Neural progenitor cell (in vitro differentiated cells): ENCODE measurements around the gene CAMKMT. TPM values are rescaled to one million over a fixed set of nuclear protein-coding genes. Genes with fewer than 3 reads are reported as not detected.

Experiments
- DNase-seq: peaks from one replicate; pipeline ENCODE4 v3.0.0-alpha.2; 2016; ENCODE audit warnings: low spot score
- H2AFZ ChIP-seq: fragments of 200-600 bp; sonication (generic); replicated peaks from 2 replicates; pipeline ENCODE4 v1.6.1; 2016; ENCODE audit warnings: antibody characterized with exemption
- H3F3A ChIP-seq: fragments of 200-600 bp; sonication (generic); 2 replicates; pipeline ENCODE4 v1.6.1; 2016; ENCODE audit warnings: antibody characterized with exemption, low read depth
- H3K27ac ChIP-seq: fragments of 200-600 bp; sonication (generic); 2 replicates; pipeline ENCODE4 v1.5.1; 2016; ENCODE audit warnings: mild to moderate bottlenecking
- H3K27me3 ChIP-seq: fragments of 200-600 bp; sonication (generic); 2 replicates; pipeline ENCODE4 v1.6.1; 2016; ENCODE audit warnings: mild to moderate bottlenecking, moderate library complexity
- H3K36me3 ChIP-seq: fragments of 200-600 bp; sonication (generic); 2 replicates; pipeline ENCODE4 v1.5.1; 2016
- H3K4me1 ChIP-seq: fragments of 200-600 bp; sonication (generic); 2 replicates; pipeline ENCODE4 v1.6.1; 2016; ENCODE audit warnings: mixed run types
- H3K4me2 ChIP-seq: fragments of 200-600 bp; sonication (generic); 2 replicates; pipeline ENCODE4 v1.6.1; 2016
- H3K4me3 ChIP-seq: fragments of 200-600 bp; sonication (generic); 2 replicates; pipeline ENCODE4 v1.5.1; 2016
- H3K79me2 ChIP-seq: fragments of 200-600 bp; sonication (generic); 2 replicates; pipeline ENCODE4 v1.6.1; 2016; ENCODE audit warnings: low read depth
- H3K9ac ChIP-seq: fragments of 200-600 bp; sonication (generic); 2 replicates; pipeline ENCODE4 v1.6.1; 2016
- H3K9me3 ChIP-seq: fragments of 200-600 bp; sonication (generic); 2 replicates; pipeline ENCODE4 v1.5.1; 2016; ENCODE audit warnings: low read depth
- H4K20me1 ChIP-seq: fragments of 200-600 bp; sonication (generic); 2 replicates; pipeline ENCODE4 v1.6.1; 2016; ENCODE audit warnings: low read depth
- H3K27ac Mint-ChIP-seq: 3 replicates; pipeline ENCODE4 v1.8.0; 2021; ENCODE audit warnings: mixed read lengths
- H3K27me3 Mint-ChIP-seq: 2 replicates; pipeline ENCODE4 v1.8.0; 2022; ENCODE audit warnings: low read depth, mild to moderate bottlenecking, inconsistent platforms, moderate library complexity, mixed read lengths; ENCODE audit not compliant: insufficient read depth
- H3K36me3 Mint-ChIP-seq: 3 replicates; pipeline ENCODE4 v1.8.0; 2021; ENCODE audit warnings: mixed read lengths
- H3K4me1 Mint-ChIP-seq: 3 replicates; pipeline ENCODE4 v1.8.0; 2021; ENCODE audit warnings: mixed read lengths
- H3K4me3 Mint-ChIP-seq: 3 replicates; pipeline ENCODE4 v1.8.0; 2021; ENCODE audit warnings: mild to moderate bottlenecking, moderate library complexity, mixed read lengths
- H3K9me3 Mint-ChIP-seq: 3 replicates; pipeline ENCODE4 v1.8.0; 2020; ENCODE audit warnings: mixed read lengths
- CTCF ChIP-seq: fragments of 200-600 bp; sonication (generic); IDR thresholded peaks from 2 replicates; pipeline ENCODE4 v1.5.1; 2017; ENCODE audit warnings: antibody characterized with exemption, mild to moderate bottlenecking
- EZH2 ChIP-seq: fragments of 200-600 bp; sonication (generic); IDR thresholded peaks from 2 replicates; pipeline ENCODE4 v1.6.1; 2017; ENCODE audit warnings: antibody characterized with exemption, mild to moderate bottlenecking, moderate library complexity
- EZH2phosphoT487 ChIP-seq: fragments of 200-600 bp; sonication (generic); IDR thresholded peaks from 2 replicates; pipeline ENCODE4 v1.6.1; 2017; ENCODE audit warnings: antibody characterized with exemption
- total RNA-seq: library from RNA; depleted of rRNA; stranded (reverse); fragments of >200 nt; gene quantifications from 2 replicates; pipeline ENCODE4 v1.2.3, GENCODE V29; 2015; ENCODE audit warnings: low replicate concordance

CAMKMT gene
- total RNA-seq, 1 donor from 2014 or later, result 28.5 TPM

DNA sequence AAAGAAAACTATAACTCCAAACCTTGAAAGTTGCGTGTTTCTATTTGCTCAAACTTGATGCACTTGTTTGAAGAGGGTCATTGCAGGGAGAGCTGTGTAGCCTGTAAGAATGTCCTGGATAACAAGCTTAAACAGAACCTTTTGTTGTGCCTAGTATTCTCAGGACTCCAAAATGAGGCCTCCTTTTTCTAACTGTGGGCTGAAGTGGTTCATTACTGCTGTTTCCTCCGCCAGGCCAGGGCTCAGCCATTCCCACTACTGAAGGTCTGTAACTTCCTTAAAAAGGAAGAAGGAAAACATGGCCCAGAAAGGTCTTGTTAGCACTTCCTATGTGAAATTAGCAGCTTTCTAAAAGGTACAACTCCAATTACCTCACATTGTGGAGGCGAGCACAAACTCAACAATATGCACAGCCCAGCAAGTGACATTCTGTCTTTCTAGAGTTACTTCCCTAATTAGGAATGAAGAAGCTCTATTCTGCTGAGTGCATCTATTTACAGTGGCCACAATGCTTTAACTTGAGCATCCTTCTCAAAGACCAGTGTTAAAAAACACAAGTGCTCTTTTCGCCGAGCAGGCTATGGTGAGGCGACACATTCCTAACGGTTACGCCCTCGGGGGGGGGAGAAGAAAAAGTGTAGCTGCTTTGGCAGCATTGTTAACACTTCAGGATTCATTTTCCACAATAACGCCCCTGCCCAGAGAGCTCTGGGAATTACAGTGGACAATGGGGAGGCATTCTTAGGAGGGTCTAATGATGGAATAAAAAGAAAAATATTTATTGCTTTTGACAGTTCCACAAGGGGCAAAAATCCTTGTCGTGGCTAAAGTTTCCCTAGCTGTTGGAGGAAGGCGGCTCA, 442.9 kb downstream of the CAMKMT start:
- Histone ChIP-seq H3K4me3 (peak overlapping the region; percentile 45), H3K27ac (peak overlapping the region; percentile 95), H2AFZ (no peak overlapping the region), H3K9me3 (no peaks in the 10 kb centered on the region), H3K27me3 (peaks cover 23% of the 10 kb centered on the region), H3K4me2 (peak overlapping the region; percentile 77), H4K20me1 (peaks cover 6% of the 10 kb centered on the region), H3K79me2 (no peaks in the 10 kb centered on the region), H3K4me1 (peaks cover 88% of the 10 kb centered on the region), H3F3A (peaks cover 78% of the 10 kb centered on the region), H3K36me3 (no peaks in the 10 kb centered on the region), H3K9ac (no peak overlapping the region)
- no peaks in the 10 kb centered on the region for H3K36me3 Mint-ChIP-seq
- TF ChIP-seq CTCF (peak; percentile 6), EZH2 (peak; percentile 25), EZH2phosphoT487 (no peak)
- H3K4me1 Mint-ChIP-seq, result peaks cover 36% of the 10 kb centered on the region
- H3K27me3 Mint-ChIP-seq, result peaks cover 73% of the 10 kb centered on the region
- H3K9me3 Mint-ChIP-seq, result no peaks in the 10 kb centered on the region
- peak; percentile 87 for DNase-seq
- H3K4me3 Mint-ChIP-seq, result peak overlapping the region; percentile 17
- H3K27ac Mint-ChIP-seq, result no peak overlapping the region

DNA sequence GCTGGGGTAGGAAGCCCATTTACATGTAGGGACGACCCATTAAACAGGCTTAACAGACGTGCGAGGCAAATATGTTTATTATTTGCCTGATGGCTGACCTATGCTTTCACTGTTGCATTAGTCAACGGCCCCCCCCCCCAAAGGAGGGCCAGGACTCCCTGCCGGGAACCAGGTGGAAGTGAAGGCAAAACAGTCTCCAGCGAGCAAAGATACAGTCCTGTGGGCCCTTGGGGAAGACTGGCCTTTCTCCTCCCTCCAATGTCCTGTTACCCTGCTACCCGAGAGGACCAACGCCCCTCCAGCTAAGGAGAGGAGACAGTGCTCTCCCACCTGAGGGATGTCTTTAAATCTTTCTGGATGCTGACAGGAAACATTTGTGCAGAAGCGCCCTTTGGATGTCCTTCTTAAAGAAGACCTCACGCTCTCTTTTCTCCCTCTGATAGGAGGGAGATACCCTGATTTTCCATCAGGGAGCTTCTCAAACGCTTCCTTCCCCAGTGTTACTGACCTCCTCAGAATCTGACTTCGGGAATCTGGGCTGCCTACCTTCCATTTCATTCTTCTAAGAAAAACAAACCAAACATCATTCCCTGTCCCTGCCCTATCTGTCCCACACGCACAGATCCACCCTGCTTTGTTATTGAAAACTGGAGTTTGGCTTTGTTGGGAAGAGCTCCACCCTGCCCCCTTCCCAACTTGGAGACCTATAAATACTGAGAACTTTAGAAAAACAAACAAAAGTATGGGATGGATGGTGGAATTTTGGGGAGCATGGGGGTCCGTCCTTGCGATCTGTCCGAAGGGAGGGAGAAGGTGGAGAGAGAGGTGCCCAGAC, 443.9 kb downstream of the CAMKMT start:
- Mint-ChIP-seq H3K9me3 (peaks cover 4% of the 10 kb centered on the region), H3K4me3 (no peak overlapping the region), H3K4me1 (peaks cover 36% of the 10 kb centered on the region), H3K27me3 (peaks cover 66% of the 10 kb centered on the region), H3K27ac (no peak overlapping the region), H3K36me3 (no peaks in the 10 kb centered on the region)
- Histone ChIP-seq H2AFZ (peak overlapping the region; percentile 37), H3K9me3 (no peaks in the 10 kb centered on the region), H3K9ac (no peak overlapping the region), H3K4me1 (peaks cover 81% of the 10 kb centered on the region), H3K27me3 (peaks cover 14% of the 10 kb centered on the region), H3K27ac (peak overlapping the region; percentile 95), H3K4me3 (peak overlapping the region; percentile 45), H4K20me1 (peaks cover 6% of the 10 kb centered on the region), H3F3A (peaks cover 68% of the 10 kb centered on the region), H3K36me3 (no peaks in the 10 kb centered on the region), H3K4me2 (peak overlapping the region; percentile 77), H3K79me2 (no peaks in the 10 kb centered on the region)
- TF ChIP-seq EZH2phosphoT487 (no peak), CTCF (no peak), EZH2 (no peak)
- peak; percentile 48 for DNase-seq

DNA sequence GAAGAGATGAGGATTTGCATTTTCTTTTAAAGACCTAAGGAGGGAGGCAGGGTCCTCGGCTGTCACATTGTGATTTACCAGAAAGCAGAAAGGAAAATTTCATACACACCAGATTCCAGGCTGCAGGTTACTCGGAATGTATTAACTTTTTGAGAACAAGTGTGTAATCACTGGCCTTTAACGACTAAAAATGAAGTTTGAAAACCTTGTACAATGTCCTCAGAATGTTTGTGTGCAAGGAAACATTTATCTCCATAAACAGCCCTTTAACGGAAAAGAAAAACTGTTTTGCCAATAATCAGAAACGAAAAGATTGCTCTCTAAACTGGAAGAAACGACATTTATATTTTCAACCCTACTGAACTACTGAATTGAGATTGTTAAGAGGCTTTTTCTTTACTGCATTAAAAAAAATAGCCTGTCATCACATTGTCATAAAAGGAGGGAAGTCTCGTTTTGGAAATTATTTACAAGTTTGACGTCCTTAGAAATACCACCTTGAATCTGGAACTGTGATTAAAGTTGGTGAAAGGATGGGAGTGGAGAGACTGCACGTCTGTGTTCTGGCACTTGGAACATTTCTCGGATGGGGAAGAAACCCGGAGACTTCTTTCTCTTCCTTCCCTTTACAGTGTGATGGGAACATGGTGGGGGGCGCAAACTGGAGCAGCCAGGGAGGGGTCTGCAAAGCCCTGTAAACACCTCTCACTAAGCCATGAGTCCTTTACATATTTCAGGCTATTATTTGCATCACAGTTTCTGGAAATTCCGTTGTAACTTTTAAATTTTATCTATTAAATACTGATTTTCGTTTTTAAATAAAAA, 445.7 kb downstream of the CAMKMT start:
- Histone ChIP-seq H3K9ac (no peak overlapping the region), H3K4me2 (peak overlapping the region; percentile 77), H3K9me3 (no peaks in the 10 kb centered on the region), H2AFZ (no peak overlapping the region), H3K27me3 (peaks cover 8% of the 10 kb centered on the region), H3K27ac (no peak overlapping the region), H4K20me1 (peaks cover 6% of the 10 kb centered on the region), H3K4me3 (no peak overlapping the region), H3F3A (peaks cover 50% of the 10 kb centered on the region), H3K4me1 (peaks cover 63% of the 10 kb centered on the region), H3K36me3 (no peaks in the 10 kb centered on the region), H3K79me2 (no peaks in the 10 kb centered on the region)
- Mint-ChIP-seq H3K4me1 (peaks cover 30% of the 10 kb centered on the region), H3K27me3 (peaks cover 58% of the 10 kb centered on the region), H3K27ac (no peak overlapping the region), H3K9me3 (peaks cover 4% of the 10 kb centered on the region), H3K36me3 (no peaks in the 10 kb centered on the region), H3K4me3 (no peak overlapping the region)
- TF ChIP-seq CTCF (no peak), EZH2 (no peak), EZH2phosphoT487 (no peak)
- no peak for DNase-seq
